Measurements from ENCODE around the gene SLC35F1.

- no peak for TF ChIP-seq EZH2 (IDR thresholded peaks at IDR 0.05; ENCODE audit: borderline replicate concordance, insufficient read depth, low read depth, low read length, poor library complexity, severe bottlenecking)
- TF ChIP-seq CTCF (IDR thresholded peaks at IDR 0.05) = no peak
Observed at GRCh38 chr6:118304321-118304720, 397.3 kb downstream of the SLC35F1 start.
